Bronchial epithelial cell (primary cell): ENCODE results near the gene TANC1. TPM values are rescaled to one million over a fixed set of nuclear protein-coding genes. Genes with fewer than 3 reads are reported as not detected.

Experiments used
- DNase-seq: peaks from one replicate; pipeline ENCODE4 v3.0.0-alpha.2; 2010; ENCODE audit warnings: low read depth
- FAIRE-seq: peaks from 2 replicates; lab custom pipeline; 2011; peaks lifted over from hg19 to GRCh38; lab: Jason Lieb, UNC
- H3K27me3 ChIP-seq: 2 replicates; pipeline ENCODE4 v1.5.1; 2011; ENCODE audit warnings: low read length; ENCODE audit not compliant: control insufficient read depth, insufficient read depth
- H3K36me3 ChIP-seq: 2 replicates; pipeline ENCODE4 v1.5.1; 2011; ENCODE audit warnings: low read length; ENCODE audit not compliant: control insufficient read depth, insufficient read depth
- H3K4me3 ChIP-seq: 2 replicates; pipeline ENCODE4 v1.5.1; 2011; ENCODE audit warnings: mild to moderate bottlenecking, low read depth, low read length, control low read depth
- total RNA-seq: library from RNA; depleted of rRNA; stranded (reverse); fragments of >200 nt; gene quantifications from 2 replicates; pipeline ENCODE4 v1.2.1, GENCODE V29; 2014
- TF ChIP-seq, protein P1 (sequence below): IDR thresholded peaks from 2 replicates; pipeline ENCODE4 v1.5.1; 2011; ENCODE audit warnings: mild to moderate bottlenecking, moderate library complexity, low read length, control low read depth, inconsistent platforms; ENCODE audit not compliant: insufficient read depth, severe bottlenecking

Gene TANC1
- total RNA-seq, 1 donor from 2014 or later, result 29.5 TPM

GRCh38 chr2:159262904-159263303 lies 294.5 kb downstream of the TANC1 start:
- FAIRE-seq (no peak), DNase-seq (no peak)
- peaks cover 1% of the 10 kb centered on the region for H3K36me3 ChIP-seq
- H3K27me3 ChIP-seq, result no peaks in the 10 kb centered on the region
- no peak overlapping the region for H3K4me3 ChIP-seq
- TF ChIP-seq, protein P1, sequence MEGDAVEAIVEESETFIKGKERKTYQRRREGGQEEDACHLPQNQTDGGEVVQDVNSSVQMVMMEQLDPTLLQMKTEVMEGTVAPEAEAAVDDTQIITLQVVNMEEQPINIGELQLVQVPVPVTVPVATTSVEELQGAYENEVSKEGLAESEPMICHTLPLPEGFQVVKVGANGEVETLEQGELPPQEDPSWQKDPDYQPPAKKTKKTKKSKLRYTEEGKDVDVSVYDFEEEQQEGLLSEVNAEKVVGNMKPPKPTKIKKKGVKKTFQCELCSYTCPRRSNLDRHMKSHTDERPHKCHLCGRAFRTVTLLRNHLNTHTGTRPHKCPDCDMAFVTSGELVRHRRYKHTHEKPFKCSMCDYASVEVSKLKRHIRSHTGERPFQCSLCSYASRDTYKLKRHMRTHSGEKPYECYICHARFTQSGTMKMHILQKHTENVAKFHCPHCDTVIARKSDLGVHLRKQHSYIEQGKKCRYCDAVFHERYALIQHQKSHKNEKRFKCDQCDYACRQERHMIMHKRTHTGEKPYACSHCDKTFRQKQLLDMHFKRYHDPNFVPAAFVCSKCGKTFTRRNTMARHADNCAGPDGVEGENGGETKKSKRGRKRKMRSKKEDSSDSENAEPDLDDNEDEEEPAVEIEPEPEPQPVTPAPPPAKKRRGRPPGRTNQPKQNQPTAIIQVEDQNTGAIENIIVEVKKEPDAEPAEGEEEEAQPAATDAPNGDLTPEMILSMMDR, result no peak

DNA sequence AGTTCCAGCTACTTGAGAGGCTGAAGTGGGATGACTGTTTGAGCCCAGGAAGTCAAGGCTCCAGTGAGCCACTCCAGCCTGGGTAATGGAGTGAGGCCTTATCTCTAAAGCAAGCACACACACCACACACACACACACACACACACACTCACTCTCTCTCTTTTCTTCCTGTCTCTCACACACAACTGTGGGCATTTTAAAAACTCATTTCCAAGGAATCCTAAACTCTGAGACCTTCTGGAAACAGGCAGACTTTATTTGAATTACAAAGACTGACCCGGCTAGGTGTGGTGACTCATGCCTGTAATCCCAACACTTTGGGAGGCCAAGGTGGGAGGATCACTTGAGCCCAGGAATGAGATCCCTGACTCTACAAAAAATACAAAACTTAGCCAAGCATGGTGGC lies 296.7 kb downstream of the TANC1 start:
- peak; percentile 82 for FAIRE-seq
- Histone ChIP-seq H3K4me3 (no peak overlapping the region), H3K36me3 (peaks cover 1% of the 10 kb centered on the region), H3K27me3 (no peaks in the 10 kb centered on the region)
- DNase-seq, result peak; percentile 64
- TF ChIP-seq, protein P1, result no peak

DNA sequence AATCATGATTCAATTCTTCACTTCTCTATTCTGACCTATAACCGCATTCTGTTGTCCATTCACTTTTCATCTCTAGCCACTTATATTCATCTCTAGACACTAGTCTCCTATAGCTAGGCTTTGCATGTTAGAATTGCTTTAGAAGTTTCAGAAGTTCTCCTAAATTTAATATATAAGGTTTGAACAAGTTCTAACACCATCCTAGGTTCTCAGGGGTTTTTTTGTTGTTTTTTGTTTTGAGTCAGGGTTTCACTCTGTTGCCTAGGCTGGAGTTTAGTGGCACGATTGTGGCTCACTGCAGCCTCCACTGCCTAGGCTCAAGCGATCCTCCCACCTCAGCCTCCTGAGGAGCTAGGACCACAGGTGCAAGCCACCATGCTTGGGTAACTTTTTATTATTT lies 298.1 kb downstream of the TANC1 start:
- DNase-seq, result no peak
- Histone ChIP-seq H3K4me3 (no peak overlapping the region), H3K36me3 (peaks cover 3% of the 10 kb centered on the region), H3K27me3 (no peaks in the 10 kb centered on the region)
- TF ChIP-seq, protein P1, result no peak
- FAIRE-seq, result no peak

GRCh38 chr2:159267921-159268320 lies 299.5 kb downstream of the TANC1 start:
- Histone ChIP-seq H3K36me3 (peaks cover 3% of the 10 kb centered on the region), H3K27me3 (no peaks in the 10 kb centered on the region), H3K4me3 (no peak overlapping the region)
- DNase-seq (peak; percentile 53), FAIRE-seq (no peak)
- TF ChIP-seq, protein P1, result no peak

GRCh38 chr2:159270744-159271379 lies 302.4 kb downstream of the TANC1 start:
- peaks cover 2% of the 10 kb centered on the region for H3K36me3 ChIP-seq

More at GRCh38 chr2:159270744-159271379, 302.4 kb downstream of the TANC1 start:
- TF ChIP-seq, protein P1, result no peak
- no peaks in the 10 kb centered on the region for H3K27me3 ChIP-seq
- FAIRE-seq, result no peak
- peak; percentile 52 for DNase-seq
- no peak overlapping the region for H3K4me3 ChIP-seq
